ENCODE results near the gene PDE3B. TPM values are rescaled to one million over a fixed set of nuclear protein-coding genes. Genes with fewer than 3 reads are reported as not detected.

PDE3B gene
- total RNA-seq, 1 experiment from 2014 or later, result 6.7 TPM

GRCh38 chr11:14898355-14898754, 254.8 kb downstream of the PDE3B start:
- no peak overlapping the region for H3K4me2 ChIP-seq (ENCODE audit: low read length)
- no TSS peak for BruUV-seq (replicated peaks)
- CTCF ChIA-PET, result interaction anchor here (1.7 kb wide), 1 partner anchor 10 kb away, joined by 11 read pairs; no protein-coding TSS in a partner anchor
- no peaks in the 10 kb centered on the region for H3K9me3 ChIP-seq (ENCODE audit: control insufficient read depth in 1 of 2, insufficient read depth in 1 of 2, low read depth in 1 of 2, low read length in 2 of 2)
- H4K20me1 ChIP-seq (ENCODE audit: insufficient read depth), result no peaks in the 10 kb centered on the region
- no peaks in the 10 kb centered on the region for H3K36me3 ChIP-seq (ENCODE audit: control insufficient read depth in 1 of 2, insufficient read depth in 2 of 2, low read length in 2 of 2)
- H3K9me2 ChIP-seq (ENCODE audit: insufficient read depth), result no peaks in the 10 kb centered on the region
- no peak overlapping the region for H3K27ac ChIP-seq (ENCODE audit: low read depth, low read length)
- H3K4me1 ChIP-seq (ENCODE audit: control insufficient read depth in 1 of 2, insufficient read depth in 2 of 2, low read length in 2 of 2), result peaks cover 0 to 6% of the 10 kb centered on the region in 2 experiments; a peak in 2 of 4 replicates
- TF ChIP-seq REST (IDR thresholded peaks at IDR 0.05; ENCODE audit: low read depth) (no peak), JUND (IDR thresholded peaks at IDR 0.05) (no peak), CEBPB (IDR thresholded peaks at IDR 0.05; ENCODE audit: low read depth) (no peak), SP1 (IDR thresholded peaks at IDR 0.05; ENCODE audit: low read depth) (no peak), RAD21 (IDR thresholded peaks at IDR 0.05; ENCODE audit: low read depth) (no peak), EZH2phosphoT487 (IDR thresholded peaks at IDR 0.05; ENCODE audit: borderline replicate concordance) (no peak), ATF3 (IDR thresholded peaks at IDR 0.05) (no peak), ZFX (IDR thresholded peaks at IDR 0.05) (no peak), FOSL1 (IDR thresholded peaks at IDR 0.05; ENCODE audit: low read depth) (no peak), POLR2A (IDR thresholded peaks at IDR 0.05; ENCODE audit: borderline replicate concordance, extremely low read depth, insufficient read depth, insufficient read length) (no peak), YY1 (IDR thresholded peaks at IDR 0.05; ENCODE audit: extremely low read depth, insufficient replicate concordance, low read depth, low read length) (no peak), ZBTB33 (IDR thresholded peaks at IDR 0.05; ENCODE audit: extremely low read depth, insufficient replicate concordance, low read length) (no peak)
- TF ChIP-seq, protein P1, sequence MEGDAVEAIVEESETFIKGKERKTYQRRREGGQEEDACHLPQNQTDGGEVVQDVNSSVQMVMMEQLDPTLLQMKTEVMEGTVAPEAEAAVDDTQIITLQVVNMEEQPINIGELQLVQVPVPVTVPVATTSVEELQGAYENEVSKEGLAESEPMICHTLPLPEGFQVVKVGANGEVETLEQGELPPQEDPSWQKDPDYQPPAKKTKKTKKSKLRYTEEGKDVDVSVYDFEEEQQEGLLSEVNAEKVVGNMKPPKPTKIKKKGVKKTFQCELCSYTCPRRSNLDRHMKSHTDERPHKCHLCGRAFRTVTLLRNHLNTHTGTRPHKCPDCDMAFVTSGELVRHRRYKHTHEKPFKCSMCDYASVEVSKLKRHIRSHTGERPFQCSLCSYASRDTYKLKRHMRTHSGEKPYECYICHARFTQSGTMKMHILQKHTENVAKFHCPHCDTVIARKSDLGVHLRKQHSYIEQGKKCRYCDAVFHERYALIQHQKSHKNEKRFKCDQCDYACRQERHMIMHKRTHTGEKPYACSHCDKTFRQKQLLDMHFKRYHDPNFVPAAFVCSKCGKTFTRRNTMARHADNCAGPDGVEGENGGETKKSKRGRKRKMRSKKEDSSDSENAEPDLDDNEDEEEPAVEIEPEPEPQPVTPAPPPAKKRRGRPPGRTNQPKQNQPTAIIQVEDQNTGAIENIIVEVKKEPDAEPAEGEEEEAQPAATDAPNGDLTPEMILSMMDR (IDR thresholded peaks at IDR 0.05 in 2 of 3, conservative IDR thresholded peaks at IDR 0.05 in 1 of 3; ENCODE audit: borderline replicate concordance in 1 of 3, insufficient read depth in 1 of 3, low read depth in 2 of 3, low read length in 2 of 3), result no peak
- no peaks in the 10 kb centered on the region for H3K79me2 ChIP-seq (ENCODE audit: insufficient read depth, low read length)
- no peaks in the 10 kb centered on the region for H3K27me3 ChIP-seq (ENCODE audit: insufficient read depth, low read length)
- ATAC-seq (no peak), DNase-seq (ENCODE audit: low read depth, low spot score) (no peak)
- RAD21 ChIA-PET (ENCODE audit: low non-redundant PET in 1 of 2, low total read pairs in 2 of 2, uncharacterized antibody in 2 of 2, unreplicated experiment in 2 of 2), result no interaction called here
- intact Hi-C loops (cut with micrococcal nuclease), result loop anchor here (10.0 kb wide), 1 partner anchor 254 kb away; the partner anchor contains the start of gene PDE3B
- POLR2A ChIA-PET, result no interaction called here
- no peak overlapping the region for H2AFZ ChIP-seq (ENCODE audit: low read depth, low read length, poor library complexity, severe bottlenecking)
- no peak overlapping the region for H3K9ac ChIP-seq (ENCODE audit: low read length)
- H3K4me3 ChIP-seq (replicated peaks in 1 of 2; ENCODE audit: low read depth in 1 of 2, low read length in 2 of 2), result no peak overlapping the region
